ENCODE data around the gene CYTH4. TPM values are rescaled to one million over a fixed set of nuclear protein-coding genes. Genes with fewer than 3 reads are reported as not detected.

Gene CYTH4
- total and polyA plus RNA-seq, 4 donors: 1.9 to 9.9 (median 5.9) TPM

DNA sequence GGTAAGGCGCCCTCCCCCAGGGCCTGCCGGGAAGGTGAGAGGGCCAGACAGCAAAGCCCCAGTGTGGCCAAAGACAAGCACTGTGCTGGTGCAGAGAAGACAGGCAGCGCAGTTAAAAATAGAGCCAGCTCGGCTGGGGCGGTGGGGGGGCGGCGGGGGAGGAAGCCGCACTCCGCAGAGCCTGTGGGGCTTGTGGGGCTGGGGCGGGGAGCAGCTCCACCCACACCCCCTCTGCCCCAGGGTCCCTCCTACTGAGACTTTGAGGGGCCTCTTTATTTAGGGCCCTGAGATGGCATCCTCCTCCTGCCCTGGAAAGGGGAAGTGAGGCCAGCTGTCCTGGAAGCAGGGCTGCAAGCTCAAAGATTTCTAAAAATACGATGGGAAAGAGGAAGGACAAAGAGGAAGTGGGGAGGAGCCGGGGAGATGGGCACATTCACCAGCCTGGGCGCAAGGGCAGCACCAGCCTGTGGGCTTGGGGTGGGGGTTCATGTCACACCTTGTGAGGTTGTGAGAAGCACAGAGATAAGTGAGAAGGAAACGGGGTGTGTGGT, 2.6 kb downstream of the CYTH4 start:
- WGBS: 32% methylated on average over 14 of the region's 14 CpGs
- Histone ChIP-seq H3K36me3 (ENCODE audit: control insufficient read depth in 4 of 4, insufficient read depth in 3 of 4, low read depth in 1 of 4, low read length in 3 of 4) (no peaks in the 10 kb centered on the region), H3K27me3 (ENCODE audit: control insufficient read depth in 4 of 4, insufficient read depth in 4 of 4, low read length in 3 of 4) (no peaks in the 10 kb centered on the region), H3K4me3 (ENCODE audit: low read depth in 1 of 3, low read length in 3 of 3) (peak overlapping the region in 1 of 3 donors; percentile 13), H3K9me3 (ENCODE audit: control insufficient read depth in 4 of 4, low read length in 3 of 4) (no peaks in the 10 kb centered on the region), H3K4me1 (ENCODE audit: control insufficient read depth in 4 of 4, insufficient read depth in 4 of 4, low read length in 3 of 4) (no peaks in the 10 kb centered on the region), H3K27ac (ENCODE audit: low read depth in 1 of 2, low read length in 2 of 2) (peak overlapping the region; percentile 21 to 70), H3K9ac (ENCODE audit: low read depth in 1 of 2, low read length in 2 of 2) (no peak overlapping the region)
- TF ChIP-seq, protein P1, sequence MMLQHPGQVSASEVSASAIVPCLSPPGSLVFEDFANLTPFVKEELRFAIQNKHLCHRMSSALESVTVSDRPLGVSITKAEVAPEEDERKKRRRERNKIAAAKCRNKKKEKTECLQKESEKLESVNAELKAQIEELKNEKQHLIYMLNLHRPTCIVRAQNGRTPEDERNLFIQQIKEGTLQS (IDR thresholded peaks at IDR 0.05): no peak
- no peak for TF ChIP-seq FOXA1 (IDR thresholded peaks at IDR 0.05)
- no peak for DNase-seq (ENCODE audit: low spot score)

DNA sequence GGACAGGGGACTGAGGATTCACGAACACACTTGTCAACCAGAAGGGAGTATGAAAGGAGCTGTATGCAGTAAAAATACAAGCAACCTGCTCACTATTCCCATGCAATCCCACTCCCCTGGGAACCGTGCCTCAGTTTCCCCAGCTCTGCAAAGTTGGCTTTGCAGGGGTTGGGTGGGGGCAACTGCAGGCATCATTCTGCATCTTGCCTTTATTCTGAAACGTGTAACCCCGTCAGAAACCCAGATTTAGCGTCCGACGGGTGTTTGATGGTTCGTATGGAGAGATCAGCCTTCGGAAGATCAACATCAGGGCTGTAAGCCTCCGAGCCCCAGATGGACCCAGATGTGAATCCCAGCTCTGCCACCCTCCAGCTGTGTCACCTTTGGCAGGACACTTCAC, 3.6 kb downstream of the CYTH4 start:
- DNase-seq (ENCODE audit: low spot score): no peak
- Histone ChIP-seq H3K9ac (ENCODE audit: low read depth in 1 of 2, low read length in 2 of 2) (no peak overlapping the region), H3K9me3 (ENCODE audit: control insufficient read depth in 4 of 4, low read length in 3 of 4) (no peaks in the 10 kb centered on the region), H3K27me3 (ENCODE audit: control insufficient read depth in 4 of 4, insufficient read depth in 4 of 4, low read length in 3 of 4) (no peaks in the 10 kb centered on the region), H3K4me1 (ENCODE audit: control insufficient read depth in 4 of 4, insufficient read depth in 4 of 4, low read length in 3 of 4) (no peaks in the 10 kb centered on the region), H3K36me3 (ENCODE audit: control insufficient read depth in 4 of 4, insufficient read depth in 3 of 4, low read depth in 1 of 4, low read length in 3 of 4) (no peaks in the 10 kb centered on the region), H3K27ac (ENCODE audit: low read depth in 1 of 2, low read length in 2 of 2) (no peak overlapping the region), H3K4me3 (ENCODE audit: low read depth in 1 of 3, low read length in 3 of 3) (no peak overlapping the region)
- TF ChIP-seq, protein P1 (IDR thresholded peaks at IDR 0.05): no peak
- no peak for TF ChIP-seq JUND (IDR thresholded peaks at IDR 0.05)
- TF ChIP-seq SP1 (IDR thresholded peaks at IDR 0.05): no peak
- TF ChIP-seq TAF1 (conservative IDR thresholded peaks at IDR 0.05): no peak
- TF ChIP-seq, protein P2, sequence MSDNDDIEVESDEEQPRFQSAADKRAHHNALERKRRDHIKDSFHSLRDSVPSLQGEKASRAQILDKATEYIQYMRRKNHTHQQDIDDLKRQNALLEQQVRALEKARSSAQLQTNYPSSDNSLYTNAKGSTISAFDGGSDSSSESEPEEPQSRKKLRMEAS (IDR thresholded peaks at IDR 0.05): no peak
- TF ChIP-seq, protein P3, sequence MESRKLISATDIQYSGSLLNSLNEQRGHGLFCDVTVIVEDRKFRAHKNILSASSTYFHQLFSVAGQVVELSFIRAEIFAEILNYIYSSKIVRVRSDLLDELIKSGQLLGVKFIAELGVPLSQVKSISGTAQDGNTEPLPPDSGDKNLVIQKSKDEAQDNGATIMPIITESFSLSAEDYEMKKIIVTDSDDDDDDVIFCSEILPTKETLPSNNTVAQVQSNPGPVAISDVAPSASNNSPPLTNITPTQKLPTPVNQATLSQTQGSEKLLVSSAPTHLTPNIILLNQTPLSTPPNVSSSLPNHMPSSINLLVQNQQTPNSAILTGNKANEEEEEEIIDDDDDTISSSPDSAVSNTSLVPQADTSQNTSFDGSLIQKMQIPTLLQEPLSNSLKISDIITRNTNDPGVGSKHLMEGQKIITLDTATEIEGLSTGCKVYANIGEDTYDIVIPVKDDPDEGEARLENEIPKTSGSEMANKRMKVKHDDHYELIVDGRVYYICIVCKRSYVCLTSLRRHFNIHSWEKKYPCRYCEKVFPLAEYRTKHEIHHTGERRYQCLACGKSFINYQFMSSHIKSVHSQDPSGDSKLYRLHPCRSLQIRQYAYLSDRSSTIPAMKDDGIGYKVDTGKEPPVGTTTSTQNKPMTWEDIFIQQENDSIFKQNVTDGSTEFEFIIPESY (IDR thresholded peaks at IDR 0.05): no peak
- TF ChIP-seq HNF4A (conservative IDR thresholded peaks at IDR 0.05): no peak
- TF ChIP-seq, protein P4, sequence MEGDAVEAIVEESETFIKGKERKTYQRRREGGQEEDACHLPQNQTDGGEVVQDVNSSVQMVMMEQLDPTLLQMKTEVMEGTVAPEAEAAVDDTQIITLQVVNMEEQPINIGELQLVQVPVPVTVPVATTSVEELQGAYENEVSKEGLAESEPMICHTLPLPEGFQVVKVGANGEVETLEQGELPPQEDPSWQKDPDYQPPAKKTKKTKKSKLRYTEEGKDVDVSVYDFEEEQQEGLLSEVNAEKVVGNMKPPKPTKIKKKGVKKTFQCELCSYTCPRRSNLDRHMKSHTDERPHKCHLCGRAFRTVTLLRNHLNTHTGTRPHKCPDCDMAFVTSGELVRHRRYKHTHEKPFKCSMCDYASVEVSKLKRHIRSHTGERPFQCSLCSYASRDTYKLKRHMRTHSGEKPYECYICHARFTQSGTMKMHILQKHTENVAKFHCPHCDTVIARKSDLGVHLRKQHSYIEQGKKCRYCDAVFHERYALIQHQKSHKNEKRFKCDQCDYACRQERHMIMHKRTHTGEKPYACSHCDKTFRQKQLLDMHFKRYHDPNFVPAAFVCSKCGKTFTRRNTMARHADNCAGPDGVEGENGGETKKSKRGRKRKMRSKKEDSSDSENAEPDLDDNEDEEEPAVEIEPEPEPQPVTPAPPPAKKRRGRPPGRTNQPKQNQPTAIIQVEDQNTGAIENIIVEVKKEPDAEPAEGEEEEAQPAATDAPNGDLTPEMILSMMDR (IDR thresholded peaks at IDR 0.05; ENCODE audit: low read depth, low read length, missing input control): no peak
- TF ChIP-seq YY1 (IDR thresholded peaks at IDR 0.05): no peak
- no peak for TF ChIP-seq FOXA1 (IDR thresholded peaks at IDR 0.05)
- TF ChIP-seq FOXA2 (IDR thresholded peaks at IDR 0.05): no peak
- no peak for TF ChIP-seq RAD21 (IDR thresholded peaks at IDR 0.05)
- TF ChIP-seq NR2F2 (IDR thresholded peaks at IDR 0.05): no peak
- TF ChIP-seq GABPA (IDR thresholded peaks at IDR 0.05 in 1 of 2, conservative IDR thresholded peaks at IDR 0.05 in 1 of 2): no peak
- TF ChIP-seq HNF4G (IDR thresholded peaks at IDR 0.05): no peak
- 84% methylated on average over 10 of the region's 10 CpGs for WGBS
